H9 (cell line): ENCODE results near the gene CNR1. TPM values are rescaled to one million over a fixed set of nuclear protein-coding genes. Genes with fewer than 3 reads are reported as not detected.

ENCODE experiments used
- DNase-seq: peaks from one replicate; pipeline ENCODE4 v3.0.0-alpha.2; 2017
- H2AFZ ChIP-seq: one replicate; pipeline ENCODE4 v1.6.1; 2013; ENCODE audit warnings: mild to moderate bottlenecking, low read length, control low read depth, moderate library complexity
- H2AK5ac ChIP-seq: 2 replicates; pipeline ENCODE4 v1.6.1; 2013; ENCODE audit warnings: low read length, control low read depth, mixed read lengths; ENCODE audit not compliant: insufficient read length
- H2BK120ac ChIP-seq: one replicate; pipeline ENCODE4 v1.6.1; 2013; ENCODE audit warnings: low read depth, mild to moderate bottlenecking, low read length, control low read depth, inconsistent platforms; ENCODE audit not compliant: poor library complexity, severe bottlenecking
- H2BK12ac ChIP-seq: 2 replicates; pipeline ENCODE4 v1.6.1; 2013; ENCODE audit warnings: low read length, control low read depth, mixed read lengths, low read depth; ENCODE audit not compliant: insufficient read length
- H2BK15ac ChIP-seq: 2 replicates; pipeline ENCODE4 v1.6.1; 2013; ENCODE audit warnings: low read depth, low read length, control low read depth
- H2BK20ac ChIP-seq: one replicate; pipeline ENCODE4 v1.6.1; 2013; ENCODE audit warnings: low read depth, mild to moderate bottlenecking, low read length, control low read depth, inconsistent platforms; ENCODE audit not compliant: poor library complexity, severe bottlenecking
- H2BK5ac ChIP-seq: 2 replicates; pipeline ENCODE4 v1.6.1; 2013; ENCODE audit warnings: low read length, control low read depth, mixed read lengths; ENCODE audit not compliant: insufficient read length
- H3K14ac ChIP-seq: 2 replicates; pipeline ENCODE4 v1.6.1; 2013; ENCODE audit warnings: low read length, control low read depth; ENCODE audit not compliant: insufficient read depth
- H3K18ac ChIP-seq: 2 replicates; pipeline ENCODE4 v1.6.1; 2013; ENCODE audit warnings: low read depth, mild to moderate bottlenecking, mixed read lengths, low read length, control low read depth; ENCODE audit not compliant: insufficient read length
- H3K23ac ChIP-seq: 2 replicates; pipeline ENCODE4 v1.6.1; 2013; ENCODE audit warnings: low read length, control low read depth, mixed read lengths, low read depth; ENCODE audit not compliant: insufficient read length
- H3K23me2 ChIP-seq: 2 replicates; pipeline ENCODE4 v1.6.1; 2013; ENCODE audit warnings: low read depth, mild to moderate bottlenecking, mixed read lengths, low read length, control low read depth; ENCODE audit not compliant: insufficient read length, poor library complexity, severe bottlenecking
- H3K27ac ChIP-seq: 2 replicates; pipeline ENCODE4 v1.5.1; 2013; ENCODE audit warnings: low read length, control low read depth, mixed read lengths, low read depth; ENCODE audit not compliant: insufficient read length
- H3K27me3 ChIP-seq: 2 replicates; pipeline ENCODE4 v1.6.1; 2013; ENCODE audit warnings: low read length, control low read depth, inconsistent platforms; ENCODE audit not compliant: insufficient read depth
- H3K4ac ChIP-seq: 2 replicates; pipeline ENCODE4 v1.6.1; 2013; ENCODE audit warnings: low read depth, mild to moderate bottlenecking, control low read depth, inconsistent platforms, low read length, moderate library complexity
- H3K4me1 ChIP-seq: 2 replicates; pipeline ENCODE4 v1.6.1; 2013; ENCODE audit warnings: low read length, control low read depth, inconsistent platforms; ENCODE audit not compliant: insufficient read depth
- H3K4me2 ChIP-seq: 2 replicates; pipeline ENCODE4 v1.6.1; 2013; ENCODE audit warnings: low read length, control low read depth, mixed read lengths; ENCODE audit not compliant: insufficient read length, insufficient read depth
- H3K56ac ChIP-seq: 2 replicates; pipeline ENCODE4 v1.6.1; 2013; ENCODE audit warnings: low read depth, mild to moderate bottlenecking, mixed read lengths, low read length, control low read depth; ENCODE audit not compliant: insufficient read length
- H3K79me1 ChIP-seq: 2 replicates; pipeline ENCODE4 v1.6.1; 2013; ENCODE audit warnings: low read depth, mild to moderate bottlenecking, moderate library complexity, low read length, control low read depth, inconsistent platforms; ENCODE audit not compliant: insufficient read depth, poor library complexity, severe bottlenecking
- H3K79me2 ChIP-seq: 2 replicates; pipeline ENCODE4 v1.6.1; 2013; ENCODE audit warnings: low read length, control low read depth, inconsistent platforms; ENCODE audit not compliant: insufficient read depth
- H3K9ac ChIP-seq: 2 replicates; pipeline ENCODE4 v1.6.1; 2013; ENCODE audit warnings: low read length, control low read depth, mixed read lengths; ENCODE audit not compliant: insufficient read length; ENCODE audit errors: extremely low read depth
- H3K9me3 ChIP-seq: one replicate; pipeline ENCODE4 v1.6.1; 2013; ENCODE audit warnings: low read depth, low read length, inconsistent platforms; ENCODE audit not compliant: control insufficient read depth
- H3T11ph ChIP-seq: one replicate; pipeline ENCODE4 v1.6.1; 2013; ENCODE audit warnings: mild to moderate bottlenecking, low read length, control low read depth, inconsistent platforms
- H4K20me1 ChIP-seq: one replicate; pipeline ENCODE4 v1.6.1; 2013; ENCODE audit not compliant: control insufficient read depth, insufficient read length, insufficient read depth
- H4K5ac ChIP-seq: 2 replicates; pipeline ENCODE4 v1.6.1; 2013; ENCODE audit warnings: low read depth, mild to moderate bottlenecking, mixed read lengths, low read length, control low read depth; ENCODE audit not compliant: insufficient read length
- H4K8ac ChIP-seq: replicated peaks from 2 replicates; pipeline ENCODE4 v1.6.1; 2013; ENCODE audit warnings: low read length, control low read depth, mixed read lengths, low read depth; ENCODE audit not compliant: insufficient read length
- H4K91ac ChIP-seq: 2 replicates; pipeline ENCODE4 v1.6.1; 2013; ENCODE audit warnings: low read depth, mild to moderate bottlenecking, moderate library complexity, mixed read lengths, low read length, control low read depth; ENCODE audit not compliant: insufficient read length
- H3K27ac Mint-ChIP-seq, 3 experiments: 2 replicates in 2 of 3; 3 replicates in 1 of 3; pipeline ENCODE4 v1.8.0; 2020 to 2021; ENCODE audit warnings: mixed read lengths in 3 of 3, mild to moderate bottlenecking in 1 of 3, moderate library complexity in 1 of 3
- H3K27me3 Mint-ChIP-seq: 2 replicates; pipeline ENCODE4 v1.8.0; 2021; ENCODE audit warnings: low read depth, mild to moderate bottlenecking, moderate library complexity, mixed read lengths
- H3K36me3 Mint-ChIP-seq, 3 experiments: 2 replicates in 2 of 3; 3 replicates in 1 of 3; pipeline ENCODE4 v1.8.0; 2020 to 2021; ENCODE audit warnings: low read depth in 3 of 3, mixed read lengths in 3 of 3; ENCODE audit not compliant: insufficient read depth in 1 of 3
- H3K4me1 Mint-ChIP-seq, 2 experiments: 2 replicates each; pipeline ENCODE4 v1.8.0; 2020; ENCODE audit warnings: mixed read lengths in 2 of 2
- H3K4me3 Mint-ChIP-seq, 2 experiments: 2 replicates in 1 of 2; 3 replicates in 1 of 2; pipeline ENCODE4 v1.8.0; 2020 to 2021; ENCODE audit warnings: mild to moderate bottlenecking in 2 of 2, mixed read lengths in 2 of 2, moderate library complexity in 1 of 2
- H3K9me3 Mint-ChIP-seq, 2 experiments: 2 replicates in 1 of 2; 3 replicates in 1 of 2; pipeline ENCODE4 v1.8.0; 2020; ENCODE audit warnings: mild to moderate bottlenecking in 2 of 2, mixed read lengths in 2 of 2, moderate library complexity in 1 of 2
- CTCF ChIP-seq: fragments of 200-600 bp; sonication (generic); conservative IDR thresholded peaks from 3 replicates; pipeline ENCODE4 v1.8.0; 2021; ENCODE audit warnings: antibody characterized with exemption, mild to moderate bottlenecking
- WGBS: extraction: QIAGEN DNeasy Blood & Tissue Kit; methylation state at CpG from one replicate; pipeline ENCODE4 v1.1.7; 2013; ENCODE audit warnings: missing lambda C conversion rate, low lambda C conversion rate, mixed read lengths; ENCODE audit not compliant: insufficient read length; ENCODE audit errors: extremely low coverage; 5-methylcytosine and 5-hydroxymethylcytosine counted together
- total RNA-seq: library from RNA; stranded (reverse); gene quantifications from 2 replicates; pipeline ENCODE4 v1.2.1, GENCODE V29; 2021

The CNR1 gene
- total RNA-seq, 1 experiment from 2014 or later: 0.72 TPM

GRCh38 chr6:88171312-88171711, 5.2 kb upstream of the CNR1 start:
- no peak overlapping the region for H2AK5ac ChIP-seq
- no peak overlapping the region for H2BK12ac ChIP-seq
- no peak overlapping the region for H3T11ph ChIP-seq
- no peak overlapping the region for H2BK15ac ChIP-seq
- Mint-ChIP-seq H3K4me3 (no peak overlapping the region), H3K36me3 (peaks cover 0 to 5% (median 0%) of the 10 kb centered on the region in 3 experiments; a peak in 1 of 7 replicates), H3K9me3 (peaks cover 3% of the 10 kb centered on the region in 2 experiments; a peak in 1 of 5 replicates), H3K27me3 (peaks cover 39% of the 10 kb centered on the region), H3K27ac (no peak overlapping the region), H3K4me1 (peaks cover 14 to 16% of the 10 kb centered on the region in 2 experiments)
- peaks cover 17% of the 10 kb centered on the region; the same call in 1 of the 2 replicates for H3K27me3 ChIP-seq
- no peak overlapping the region for H3K56ac ChIP-seq
- H2BK120ac ChIP-seq: no peak overlapping the region
- no peak overlapping the region for H3K18ac ChIP-seq
- no peak overlapping the region for H4K91ac ChIP-seq
- H3K23me2 ChIP-seq: peaks cover 7% of the 10 kb centered on the region
- no peak overlapping the region for H2BK5ac ChIP-seq
- no peak for TF ChIP-seq CTCF
- no peak overlapping the region for H4K5ac ChIP-seq
- H3K9ac ChIP-seq: no peak overlapping the region
- H3K14ac ChIP-seq: no peak overlapping the region
- no peak overlapping the region for H3K4ac ChIP-seq
- no peak for DNase-seq
- H3K27ac ChIP-seq: no peak overlapping the region
- no peaks in the 10 kb centered on the region for H3K79me2 ChIP-seq
- no peaks in the 10 kb centered on the region for H3K9me3 ChIP-seq
- no peaks in the 10 kb centered on the region for H3K4me1 ChIP-seq
- H4K8ac ChIP-seq: no peak overlapping the region
- H3K23ac ChIP-seq: no peak overlapping the region
- no peak overlapping the region for H3K4me2 ChIP-seq
- no peak overlapping the region for H2AFZ ChIP-seq
- H2BK20ac ChIP-seq: no peak overlapping the region
- H4K20me1 ChIP-seq: no peaks in the 10 kb centered on the region
- no peaks in the 10 kb centered on the region for H3K79me1 ChIP-seq
- no CpG with 5 or more reads among the region's 2 CpGs for WGBS
